Mucosa of descending colon (tissue), 3 donors: ENCODE results near the gene TTLL13. TPM values are rescaled to one million over a fixed set of nuclear protein-coding genes. Genes with fewer than 3 reads are reported as not detected.
"Not testable (repeated sequence)": the region's sequence is repeated elsewhere in the genome, so short reads cannot be mapped to it uniquely, and the experiment has no call there.

ENCODE experiments used
- ATAC-seq: fragments of 200-7000 bp; cut with Tn5 transposase; one replicate; pipeline ENCODE4 v1.9.1; 2020; ENCODE audit warnings: mild to moderate bottlenecking, moderate library complexity
- DNase-seq, 3 donors: peaks; one replicate each; pipeline ENCODE4 v3.0.0-alpha.2; 2020
- H3K36me3 ChIP-seq: fragments of 200-600 bp; one replicate; pipeline ENCODE4 v1.8.0; 2021; ENCODE audit warnings: low read depth, mild to moderate bottlenecking
- H3K4me1 ChIP-seq: fragments of 200-600 bp; one replicate; pipeline ENCODE4 v1.8.0; 2021; ENCODE audit warnings: low read depth, mild to moderate bottlenecking
- H3K4me3 ChIP-seq: fragments of 200-600 bp; one replicate; pipeline ENCODE4 v1.8.0; 2021; ENCODE audit warnings: mild to moderate bottlenecking
- H3K9me3 ChIP-seq: fragments of 200-600 bp; one replicate; pipeline ENCODE4 v1.8.0; 2021; ENCODE audit warnings: mild to moderate bottlenecking
- CTCF ChIP-seq: fragments of 200-600 bp; IDR thresholded peaks from one replicate; pipeline ENCODE4 v1.8.0; 2022; ENCODE audit warnings: antibody characterized with exemption, mild to moderate bottlenecking
- intact Hi-C, 2 donors: fragments of 100-400 bp; cut with DNase I in 1 of 2; cut with micrococcal nuclease in 1 of 2; formaldehyde crosslinking; loops; one replicate each; pipeline versions ENCODE4 v1.11.0 to v1.11.1; 2022; cut with DNase I, micrococcal nuclease
- total RNA-seq, 3 donors: library from RNA; stranded (reverse); fragmentation: NEBNext Ultra II Directional in 2 of 3; extraction: Animal tissue kit (Norgen Biotek cat#: 25700) in 2 of 3; gene quantifications; one replicate each; pipeline versions ENCODE4 v1.2.1 to v1.2.4, GENCODE V29; 2021 to 2023
- donor health status: DM: no; HTN: no; CAD: no; lungs with moderate emphysema.
- donor health status: DM: no; HTN: no; CAD: no.
- donor health status: DM: no; HTN: yes; CAD: no.

TTLL13 gene
- total RNA-seq, 3 donors from 2014 or later: 0.34 to 0.93 (median 0.63) TPM

GRCh38 chr15:90266485-90266884 is 17.1 kb downstream of the TTLL13 start:
- TF ChIP-seq CTCF: no peak
- Histone ChIP-seq H3K9me3 (no peaks in the 10 kb centered on the region), H3K36me3 (peaks cover 3% of the 10 kb centered on the region), H3K4me3 (peak overlapping the region; percentile 80), H3K4me1 (peaks cover 35% of the 10 kb centered on the region)
- DNase-seq: peak in 2 of 3 donors; percentile 40 to 53
- intact Hi-C loops: no loop called here
- no peak for ATAC-seq

DNA sequence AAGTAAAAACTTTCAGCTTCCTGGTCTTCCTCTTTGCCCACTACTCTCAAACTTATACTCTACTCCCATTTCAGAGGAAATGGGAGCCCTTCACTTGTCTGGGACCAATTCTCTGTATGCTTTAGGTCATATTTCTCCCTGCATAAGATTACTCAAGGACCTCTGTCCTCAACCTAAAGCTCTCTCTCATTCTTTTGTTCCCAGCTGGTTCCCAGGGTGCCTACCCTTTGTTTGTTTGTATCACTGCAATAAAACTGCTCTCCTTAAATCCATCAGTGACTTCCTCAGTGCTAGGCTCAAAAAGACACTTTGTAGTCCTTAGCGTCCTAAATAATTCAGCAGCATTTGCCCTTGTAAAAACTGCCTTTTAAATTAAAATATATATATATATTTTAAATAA is 19.1 kb downstream of the TTLL13 start:
- Histone ChIP-seq H3K4me1 (peaks cover 35% of the 10 kb centered on the region), H3K4me3 (no peak overlapping the region), H3K9me3 (no peaks in the 10 kb centered on the region), H3K36me3 (peaks cover 4% of the 10 kb centered on the region)
- intact Hi-C loops: no loop called here
- ATAC-seq: peak; percentile 29
- no peak for TF ChIP-seq CTCF
- DNase-seq: no peak

DNA sequence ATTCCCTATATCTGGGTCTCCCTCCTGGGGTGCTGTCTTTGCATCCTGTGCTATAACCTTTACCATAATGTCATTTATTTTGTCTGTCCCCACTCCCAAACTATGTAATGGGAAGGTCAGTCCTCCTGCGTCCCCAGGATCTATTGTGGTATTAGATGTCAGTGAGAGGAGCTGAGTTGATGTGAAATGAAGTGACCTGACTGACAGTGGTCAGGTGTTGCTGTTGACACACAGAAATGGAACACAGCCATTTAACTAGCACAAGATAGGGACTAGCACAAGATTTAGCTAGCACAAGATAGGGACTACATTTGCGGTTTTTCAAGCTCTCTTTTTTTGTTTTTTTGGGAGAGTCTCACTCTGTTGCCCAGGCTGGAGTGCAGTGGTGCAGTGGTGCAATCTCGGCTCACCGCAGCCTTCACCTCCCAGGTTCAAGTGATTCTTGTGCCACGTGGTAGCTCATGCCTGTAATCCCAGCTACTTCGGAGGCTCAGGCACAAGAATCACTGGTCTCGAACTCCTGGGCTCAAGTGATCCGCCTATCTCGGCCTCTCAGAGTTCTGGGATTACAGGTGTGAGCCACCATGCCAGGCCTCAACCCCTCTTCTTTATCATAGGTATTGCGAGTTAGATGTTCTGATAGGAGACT is 21.3 kb downstream of the TTLL13 start:
- ATAC-seq (no peak), DNase-seq (no peak)
- TF ChIP-seq CTCF: no peak
- intact Hi-C loops: no loop called here
- Histone ChIP-seq H3K4me3 (no peak overlapping the region), H3K9me3 (no peaks in the 10 kb centered on the region), H3K36me3 (peaks cover 4% of the 10 kb centered on the region), H3K4me1 (peaks cover 28% of the 10 kb centered on the region)

GRCh38 chr15:90271459-90272166 is 22.3 kb downstream of the TTLL13 start:
- no peak for DNase-seq
- intact Hi-C loops: no loop called here
- no peaks in the 10 kb centered on the region for H3K9me3 ChIP-seq
- ATAC-seq: no peak
- peaks cover 4% of the 10 kb centered on the region for H3K36me3 ChIP-seq
- no peak for TF ChIP-seq CTCF
- H3K4me3 ChIP-seq: no peak overlapping the region
- peaks cover 28% of the 10 kb centered on the region for H3K4me1 ChIP-seq

DNA sequence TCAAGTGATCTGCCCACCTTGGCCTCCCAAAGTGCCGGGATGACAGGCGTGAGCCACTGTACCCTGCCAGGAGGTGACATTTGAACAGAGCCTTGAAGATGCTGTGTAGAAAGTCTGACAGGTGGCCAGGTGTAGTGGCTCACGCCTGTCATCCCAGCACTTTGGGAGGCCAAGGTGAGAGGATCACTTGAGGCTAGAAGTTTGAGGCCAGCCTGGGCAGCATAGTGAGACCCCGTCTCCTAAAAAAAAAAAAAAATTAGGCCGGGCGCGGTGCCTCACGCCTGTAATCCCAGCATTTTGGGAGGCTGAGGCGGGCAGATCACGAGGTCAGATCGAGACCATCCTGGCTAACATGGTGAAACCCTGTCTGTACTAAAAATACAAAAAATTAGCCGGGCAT is 29.1 kb downstream of the TTLL13 start:
- ATAC-seq: not testable (repeated sequence)

DNA sequence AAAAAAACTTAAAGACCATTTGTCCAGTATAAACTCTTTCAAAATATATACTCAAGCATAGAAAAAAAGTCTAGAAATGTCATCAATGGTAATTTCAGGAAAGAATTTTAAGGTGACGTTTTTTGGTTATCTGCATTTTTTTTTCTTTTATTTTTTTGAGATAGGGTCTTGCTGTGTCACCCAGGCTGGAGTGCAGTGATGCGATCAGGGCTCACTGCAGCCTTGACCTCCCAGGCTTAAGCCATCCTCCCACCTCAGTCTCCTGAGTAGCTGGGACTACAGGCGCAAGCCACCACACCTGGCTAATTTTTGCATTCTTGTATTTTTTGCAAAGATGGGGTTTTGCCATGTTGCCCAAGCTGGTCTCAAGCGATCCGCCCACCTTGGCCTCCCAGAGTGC is 31.4 kb downstream of the TTLL13 start:
- H3K36me3 ChIP-seq, H3K9me3 ChIP-seq, DNase-seq, intact Hi-C loops, H3K4me1 ChIP-seq, H3K4me3 ChIP-seq, ATAC-seq: not testable (repeated sequence)

More for the DNA sequence above, 29.1 kb downstream of the TTLL13 start:
- intact Hi-C loops, DNase-seq, H3K4me1 ChIP-seq, H3K9me3 ChIP-seq, H3K4me3 ChIP-seq, H3K36me3 ChIP-seq: not testable (repeated sequence)

DNA sequence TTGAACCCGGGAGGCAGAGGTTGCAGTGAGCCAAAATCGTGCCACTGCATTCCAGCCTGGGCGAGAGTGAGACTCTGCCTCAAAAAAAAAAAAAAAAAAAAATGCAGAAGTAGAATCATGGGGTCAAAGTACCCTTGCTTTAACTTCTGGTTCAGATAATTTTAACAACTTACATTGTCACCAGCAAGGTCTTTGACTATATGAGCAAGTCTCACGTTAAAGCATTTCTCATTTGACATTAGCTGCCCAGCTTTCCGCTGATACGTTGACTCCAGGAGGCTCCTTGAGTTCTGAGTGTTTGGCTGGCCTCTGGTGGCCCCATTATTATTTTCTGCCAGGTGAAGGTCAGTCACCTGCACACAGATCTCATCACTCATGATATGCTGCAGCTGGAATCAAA is 32.3 kb downstream of the TTLL13 start:
- DNase-seq, H3K4me3 ChIP-seq, H3K36me3 ChIP-seq, H3K4me1 ChIP-seq, intact Hi-C loops, H3K9me3 ChIP-seq: not testable (repeated sequence)
- peak; percentile 55 for ATAC-seq
